HepG2 (cell line): Measurements from ENCODE around the gene VPS9D1. TPM values are rescaled to one million over a fixed set of nuclear protein-coding genes. Genes with fewer than 3 reads are reported as not detected.

Source experiments
- BHLHE40 ChIP-seq: IDR thresholded peaks from 2 replicates; pipeline ENCODE4 v1.6.1; 2011; ENCODE audit warnings: low read length, improper control_type of control experiment
- CEBPG ChIP-seq: IDR thresholded peaks from 2 replicates; pipeline ENCODE4 v1.6.1; 2016
- CSRNP1 ChIP-seq: sonication (generic); formaldehyde crosslinking; IDR thresholded peaks from 2 replicates; pipeline ENCODE4 v1.8.1; 2023; ENCODE audit warnings: mild to moderate bottlenecking, missing genetic modification reagents
- DBP ChIP-seq: sonication (generic); formaldehyde crosslinking; IDR thresholded peaks from 2 replicates; pipeline ENCODE4 v1.4.0; 2020; ENCODE audit warnings: missing genetic modification reagents; ENCODE audit errors: not compliant biosample characterization
- GABPB1 ChIP-seq: IDR thresholded peaks from 2 replicates; pipeline ENCODE4 v1.6.1; 2016; ENCODE audit warnings: mild to moderate bottlenecking, missing genetic modification reagents, moderate library complexity, missing compliant biosample characterization
- HMGA1 ChIP-seq: sonication (generic); formaldehyde crosslinking; conservative IDR thresholded peaks from 2 replicates; pipeline ENCODE4 v1.4.0; 2020; ENCODE audit warnings: missing genetic modification reagents
- IKZF4 ChIP-seq: sonication (generic); formaldehyde crosslinking; IDR thresholded peaks from 2 replicates; pipeline ENCODE4 v1.5.1; 2020; ENCODE audit warnings: borderline replicate concordance, mild to moderate bottlenecking, low read depth, missing genetic modification reagents; ENCODE audit errors: not compliant biosample characterization
- JARID2 ChIP-seq: sonication (generic); formaldehyde crosslinking; IDR thresholded peaks from 2 replicates; pipeline ENCODE4 v1.8.1; 2023; ENCODE audit warnings: missing genetic modification reagents, inconsistent platforms; ENCODE audit not compliant: insufficient replicate concordance
- KLF13 ChIP-seq: sonication (generic); formaldehyde crosslinking; IDR thresholded peaks from 2 replicates; pipeline ENCODE4 v1.4.0; 2020; ENCODE audit warnings: mild to moderate bottlenecking, missing genetic modification reagents
- MAFG ChIP-seq: sonication (generic); formaldehyde crosslinking; IDR thresholded peaks from 2 replicates; pipeline ENCODE4 v1.5.1; 2020; ENCODE audit warnings: mild to moderate bottlenecking, missing genetic modification reagents
- MXI1 ChIP-seq: IDR thresholded peaks from 3 replicates; pipeline ENCODE4 v1.6.1; 2012; ENCODE audit warnings: low read depth, low read length, inconsistent platforms, borderline replicate concordance
- NFE2L1 ChIP-seq: sonication (generic); formaldehyde crosslinking; IDR thresholded peaks from 2 replicates; pipeline ENCODE4 v1.4.0; 2020; ENCODE audit warnings: missing genetic modification reagents, mild to moderate bottlenecking, borderline replicate concordance
- NFKB2 ChIP-seq: sonication (generic); formaldehyde crosslinking; IDR thresholded peaks from 2 replicates; pipeline ENCODE4 v1.4.0; 2020; ENCODE audit warnings: missing genetic modification reagents, borderline replicate concordance
- NR2F1 ChIP-seq, 2 experiments: fragments of 450-650 bp in 1 of 2; formaldehyde crosslinking in 1 of 2; IDR thresholded peaks; 2 replicates each; pipeline versions ENCODE4 v1.5.0 to v1.6.1; 2016 to 2020; ENCODE audit warnings: mild to moderate bottlenecking in 1 of 2, missing compliant biosample characterization in 1 of 2, missing genetic modification reagents in 1 of 2, moderate library complexity in 1 of 2
- RARA ChIP-seq: IDR thresholded peaks from 2 replicates; pipeline ENCODE4 v1.6.1; 2016; ENCODE audit warnings: missing genetic modification reagents, missing compliant biosample characterization
- SALL1 ChIP-seq: sonication (generic); formaldehyde crosslinking; IDR thresholded peaks from 2 replicates; pipeline ENCODE4 v1.8.0; 2022; ENCODE audit warnings: mild to moderate bottlenecking, missing genetic modification reagents
- SAP130 ChIP-seq: IDR thresholded peaks from 2 replicates; pipeline ENCODE4 v1.6.1; 2016; ENCODE audit warnings: low read depth
- SKI ChIP-seq: fragments of 450-650 bp; IDR thresholded peaks from one replicate; pipeline ENCODE4 v1.6.1; 2018; ENCODE audit warnings: mild to moderate bottlenecking; ENCODE audit not compliant: partially characterized antibody
- SMYD3 ChIP-seq: sonication (generic); formaldehyde crosslinking; IDR thresholded peaks from 2 replicates; pipeline ENCODE4 v1.8.1; 2023; ENCODE audit warnings: mild to moderate bottlenecking, missing genetic modification reagents
- SNAPC5 ChIP-seq: sonication (generic); formaldehyde crosslinking; IDR thresholded peaks from 2 replicates; pipeline ENCODE4 v1.8.1; 2023; ENCODE audit warnings: mild to moderate bottlenecking, missing genetic modification reagents, borderline replicate concordance
- THAP8 ChIP-seq: sonication (generic); formaldehyde crosslinking; IDR thresholded peaks from 2 replicates; pipeline ENCODE4 v1.5.1; 2020; ENCODE audit warnings: missing genetic modification reagents, mild to moderate bottlenecking, borderline replicate concordance
- TRIM24 ChIP-seq: sonication (generic); formaldehyde crosslinking; IDR thresholded peaks from 2 replicates; pipeline ENCODE4 v1.8.0; 2022; ENCODE audit warnings: mild to moderate bottlenecking, missing genetic modification reagents
- YY1 ChIP-seq: IDR thresholded peaks from 2 replicates; pipeline ENCODE4 v1.6.1; 2011; ENCODE audit warnings: low read length, low read depth, moderate library complexity, mild to moderate bottlenecking; ENCODE audit not compliant: insufficient read depth, insufficient replicate concordance
- ZGPAT ChIP-seq: IDR thresholded peaks from 2 replicates; pipeline ENCODE4 v1.6.1; 2016; ENCODE audit warnings: mild to moderate bottlenecking
- ZMAT3 ChIP-seq: sonication (generic); formaldehyde crosslinking; conservative IDR thresholded peaks from 2 replicates; pipeline ENCODE4 v1.7.0; 2021; ENCODE audit warnings: missing genetic modification reagents
- ZNF317 ChIP-seq: sonication (generic); formaldehyde crosslinking; IDR thresholded peaks from 2 replicates; pipeline ENCODE4 v1.5.0; 2020; ENCODE audit warnings: mild to moderate bottlenecking, missing genetic modification reagents
- ZNF33A ChIP-seq: sonication (generic); formaldehyde crosslinking; IDR thresholded peaks from 2 replicates; pipeline ENCODE4 v1.5.1; 2020; ENCODE audit warnings: missing genetic modification reagents, mild to moderate bottlenecking, moderate library complexity, borderline replicate concordance
- ZNF562 ChIP-seq: sonication (generic); formaldehyde crosslinking; IDR thresholded peaks from 2 replicates; pipeline ENCODE4 v1.8.0; 2022; ENCODE audit warnings: missing genetic modification reagents, borderline replicate concordance
- ZSCAN31 ChIP-seq: sonication (generic); formaldehyde crosslinking; IDR thresholded peaks from 2 replicates; pipeline ENCODE4 v1.5.0; 2020; ENCODE audit warnings: low read depth, mild to moderate bottlenecking, missing genetic modification reagents
- polyA plus RNA-seq, 8 experiments: library from polyadenylated mRNA; depleted of rRNA in 3 of 8; stranded (reverse) in 7 of 8; unstranded in 1 of 8; fragments of >200 nt; fragmentation: Illumina TruSeq in 4 of 8; extraction: Trizol in 4 of 8; gene quantifications; 2 replicates each; pipeline versions ENCODE4 v1.2.1 to v1.2.3, GENCODE V29; 2011 to 2016; ENCODE audit warnings: low read depth in 4 of 8, missing spikeins in 1 of 8, mixed read lengths in 1 of 8; ENCODE audit not compliant: insufficient read depth in 1 of 8
- total RNA-seq, 5 experiments: library from RNA; depleted of rRNA; stranded (reverse); fragments of >200 nt; fragmentation: Illumina TruSeq; extraction: Trizol; gene quantifications; 2 replicates each; pipeline ENCODE4 v1.2.3, GENCODE V29; 2016; ENCODE audit warnings: low read depth in 1 of 5

Gene VPS9D1
- total and polyA plus RNA-seq, 2 of the 13 experiments (the other 11 are each of a cell fraction or from before 2014, with no cell fraction given): 10.1 to 13.2 TPM

GRCh38 chr16:89720551-89720812, 216 bp downstream of the VPS9D1 start (continued):
- TF ChIP-seq IKZF4 (CRISPR knock-in tag): no peak
- TF ChIP-seq ZNF562 (CRISPR knock-in tag): no peak
- peak; percentile 18 for TF ChIP-seq SALL1 (CRISPR knock-in tag)
- no peak for TF ChIP-seq GABPB1 (CRISPR knock-in tag)
- TF ChIP-seq NFE2L1 (CRISPR knock-in tag): no peak
- peak; percentile 47; the same call in 1 of the 2 replicates for TF ChIP-seq CSRNP1 (CRISPR knock-in tag)
- TF ChIP-seq ZSCAN31 (CRISPR knock-in tag): no peak; the same call in 1 of the 2 replicates
- no peak for TF ChIP-seq JARID2
- no peak for TF ChIP-seq NR2F1 (CRISPR knock-in tag; IDR thresholded peaks at IDR 0.05)
- no peak; the same call in 1 of the 2 replicates for TF ChIP-seq SMYD3 (CRISPR knock-in tag)
- TF ChIP-seq HMGA1 (CRISPR knock-in tag): no peak
- TF ChIP-seq ZNF33A: no peak
- no peak for TF ChIP-seq THAP8 (CRISPR knock-in tag)
- TF ChIP-seq NFKB2 (CRISPR knock-in tag): no peak
- TF ChIP-seq YY1: no peak
- no peak for TF ChIP-seq BHLHE40
- TF ChIP-seq SNAPC5 (CRISPR knock-in tag): 0 out of 2 replicates have a peak, but pooled peaks have one; percentile 35
- TF ChIP-seq TRIM24 (CRISPR knock-in tag): no peak
- TF ChIP-seq MAFG (CRISPR knock-in tag): no peak
- no peak for TF ChIP-seq CEBPG
- no peak for TF ChIP-seq RARA
- no peak for TF ChIP-seq SKI
- TF ChIP-seq ZMAT3 (CRISPR knock-in tag): no peak
- TF ChIP-seq MXI1: peak; percentile 7; the same call in 1 of the 3 replicates
- TF ChIP-seq ZNF317 (CRISPR knock-in tag): no peak
- TF ChIP-seq ZGPAT (CRISPR knock-in tag): 0 out of 2 replicates have a peak, but pooled peaks have one; percentile 25
- no peak for TF ChIP-seq KLF13
- TF ChIP-seq SAP130 (CRISPR knock-in tag): peak; percentile 77; the same call in 1 of the 2 replicates
- TF ChIP-seq DBP (CRISPR knock-in tag): no peak
